Mammary microvascular endothelial cell (primary cell): ENCODE results near the gene DNMT1. TPM values are rescaled to one million over a fixed set of nuclear protein-coding genes. Genes with fewer than 3 reads are reported as not detected.

ENCODE experiments used
- total RNA-seq: library from RNA; depleted of rRNA; stranded (reverse); fragments of >200 nt; gene quantifications from 2 replicates; pipeline ENCODE4 v1.2.3, GENCODE V29; 2015

DNMT1 gene
- 127 and 139 TPM in 2 replicates for total RNA-seq

GRCh38 chr19:10194500-10195198 is at the start of gene DNMT1:
Gene DNMT1 (minus strand): TSS chr19:10194953. CDS start chr19:10194899, 54 bp downstream.

GRCh38 chr19:10230861-10231611 is 36.3 kb upstream of the DNMT1 start, which contains the start of gene S1PR2:
Gene S1PR2 (minus strand): TSS chr19:10231331. CDS start chr19:10224905, 6,426 bp downstream.

GRCh38 chr19:10111405-10111811 is 83.3 kb downstream of the DNMT1 start, which contains the start of gene P2RY11:
Gene P2RY11 (plus strand): TSS chr19:10111693. CDS start chr19:10111722, 29 bp downstream.

GRCh38 chr19:10106100-10106936 is 88.4 kb downstream of the DNMT1 start, which contains the start of gene PPAN:
Gene PPAN (plus strand): TSS chr19:10106362. CDS start chr19:10106395, 33 bp downstream.

GRCh38 chr19:10085641-10086590 is 108.8 kb downstream of the DNMT1 start, which contains the start of gene SHFL:
Gene SHFL (plus strand): TSS chr19:10086317. CDS start chr19:10086428, 111 bp downstream.

Other genes with a start within 250 kb of the DNMT1 start
- gene COL5A3, start 184.4 kb downstream of the DNMT1 start, total RNA-seq = 0.05 and 0.20 TPM in 2 replicates
- not detected in 2 replicates for gene RDH8, start 181.5 kb downstream of the DNMT1 start, total RNA-seq
- 32.0 and 37.4 TPM in 2 replicates for gene SHFL, start 108.6 kb downstream of the DNMT1 start, total RNA-seq
- 0.13 TPM in 1 of 2 replicates, not detected in the other for gene ANGPTL6, start 92.3 kb downstream of the DNMT1 start, total RNA-seq
- gene PPAN, start 88.6 kb downstream of the DNMT1 start, total RNA-seq = 48.8 and 51.4 TPM in 2 replicates
- gene P2RY11, start 83.3 kb downstream of the DNMT1 start, total RNA-seq = 0.47 and 2.7 TPM in 2 replicates
- 261 and 266 TPM in 2 replicates for gene EIF3G, start 75.1 kb downstream of the DNMT1 start, total RNA-seq
- 1.00 and 1.5 TPM in 2 replicates for gene S1PR2, start 36.4 kb upstream of the DNMT1 start, total RNA-seq
- 102 and 128 TPM in 2 replicates for gene MRPL4, start 57.3 kb upstream of the DNMT1 start, total RNA-seq
- gene ICAM1, start 76.2 kb upstream of the DNMT1 start, total RNA-seq = 130 and 143 TPM in 2 replicates
- gene ICAM4, start 92.0 kb upstream of the DNMT1 start, total RNA-seq = 0.40 and 0.44 TPM in 2 replicates
- gene ICAM5, start 95.0 kb upstream of the DNMT1 start, total RNA-seq = not detected in 2 replicates
- 1.4 TPM in 1 of 2 replicates, not detected in the other for gene ZGLP1, start 114.9 kb upstream of the DNMT1 start, total RNA-seq
- 34.9 and 48.2 TPM in 2 replicates for gene FDX2, start 121.1 kb upstream of the DNMT1 start, total RNA-seq
- gene RAVER1, start 138.6 kb upstream of the DNMT1 start, total RNA-seq = 43.6 and 45.8 TPM in 2 replicates
- gene ICAM3, start 144.7 kb upstream of the DNMT1 start, total RNA-seq = 7.7 and 9.4 TPM in 2 replicates
- gene TYK2, start 185.6 kb upstream of the DNMT1 start, total RNA-seq = 120 and 124 TPM in 2 replicates
- 343 and 390 TPM in 2 replicates for gene CDC37, start 208.6 kb upstream of the DNMT1 start, total RNA-seq
- 2.2 and 4.8 TPM in 2 replicates for gene PDE4A, start 225.6 kb upstream of the DNMT1 start, total RNA-seq